Measurements from ENCODE around the gene APC2.
"Not testable (repeated sequence)": the region's sequence is repeated elsewhere in the genome, so short reads cannot be mapped to it uniquely, and the experiment has no call there.

Gene APC2

GRCh38 chr19:1416014-1416841 lies 33.7 kb upstream of the APC2 start:
- no peak for DNase-seq

- no peak for DNase-seq
These were observed 32.8 kb upstream of the APC2 start for GRCh38 chr19:1417145-1417544.

- DNase-seq, result no peak
These were observed 32.0 kb upstream of the APC2 start for GRCh38 chr19:1417681-1418495.

- DNase-seq, result no peak
These were observed 31.5 kb upstream of the APC2 start for GRCh38 chr19:1418496-1418775.

GRCh38 chr19:1418951-1419738 lies 30.8 kb upstream of the APC2 start:
- DNase-seq, result no peak

GRCh38 chr19:1420085-1420484 lies 29.8 kb upstream of the APC2 start:
- not testable (repeated sequence) for DNase-seq

- DNase-seq, result no peak
These were observed 29.3 kb upstream of the APC2 start for GRCh38 chr19:1420590-1420989.

- DNase-seq, result no peak
These were observed 28.5 kb upstream of the APC2 start for GRCh38 chr19:1421218-1421957.

GRCh38 chr19:1421958-1422305 lies 28.0 kb upstream of the APC2 start:
- no peak for DNase-seq

GRCh38 chr19:1422360-1422759 lies 27.6 kb upstream of the APC2 start:
- DNase-seq, result no peak

- no peak for DNase-seq
These were observed 27.0 kb upstream of the APC2 start for GRCh38 chr19:1422943-1423342.

- DNase-seq, result no peak
These were observed 26.3 kb upstream of the APC2 start for GRCh38 chr19:1423436-1424191.

GRCh38 chr19:1424192-1424955 lies 25.5 kb upstream of the APC2 start:
- no peak for DNase-seq

GRCh38 chr19:1425102-1425837 lies 24.7 kb upstream of the APC2 start:
- no peak for DNase-seq

GRCh38 chr19:1425902-1426301 lies 24.0 kb upstream of the APC2 start:
- DNase-seq, result no peak

GRCh38 chr19:1426736-1427135 lies 23.2 kb upstream of the APC2 start:
- no peak for DNase-seq

GRCh38 chr19:1427221-1427920 lies 22.6 kb upstream of the APC2 start:
- DNase-seq, result no peak

- no peak for DNase-seq
These were observed 21.1 kb upstream of the APC2 start for GRCh38 chr19:1428738-1429391.

- DNase-seq, result no peak
These were observed 20.2 kb upstream of the APC2 start for GRCh38 chr19:1429750-1430149.

All from activated CD4-positive, alpha-beta T cell treated with anti-CD3 and anti-CD28 coated beads, Interleukin-2, amount 50 U/mL, for 4 hours (primary cell).